AG04449 (cell line): ENCODE data around the gene C8A.

Experiments
- CTCF ChIA-PET: fragments of 350-600 bp; formaldehyde crosslinking; extraction: SDS; loops from one replicate; lab custom pipeline; 2021; ENCODE audit warnings: antibody characterized with exemption; lab: Yijun Ruan, JAX
- POLR2A ChIA-PET: fragments of 400-600, 350-600 bp; formaldehyde crosslinking; extraction: SDS; loops from one replicate; lab custom pipeline; 2020; ENCODE audit warnings: antibody characterized with exemption, inconsistent platforms; lab: Yijun Ruan, JAX
- DNase-seq: peaks from one replicate; pipeline ENCODE4 v3.0.0-alpha.2; 2010; ENCODE audit warnings: low read depth, low spot score
- H3K4me3 ChIP-seq: 2 replicates; pipeline ENCODE4 v1.5.1; 2011; ENCODE audit warnings: low read depth, mild to moderate bottlenecking, control low read depth, low read length
- TF ChIP-seq, protein P1 (sequence below): IDR thresholded peaks from one replicate; pipeline ENCODE4 v1.5.1; 2011; ENCODE audit warnings: mild to moderate bottlenecking, moderate library complexity, low read length, control low read depth, inconsistent platforms; ENCODE audit not compliant: insufficient read depth; ENCODE audit errors: missing control alignments

The C8A gene

DNA sequence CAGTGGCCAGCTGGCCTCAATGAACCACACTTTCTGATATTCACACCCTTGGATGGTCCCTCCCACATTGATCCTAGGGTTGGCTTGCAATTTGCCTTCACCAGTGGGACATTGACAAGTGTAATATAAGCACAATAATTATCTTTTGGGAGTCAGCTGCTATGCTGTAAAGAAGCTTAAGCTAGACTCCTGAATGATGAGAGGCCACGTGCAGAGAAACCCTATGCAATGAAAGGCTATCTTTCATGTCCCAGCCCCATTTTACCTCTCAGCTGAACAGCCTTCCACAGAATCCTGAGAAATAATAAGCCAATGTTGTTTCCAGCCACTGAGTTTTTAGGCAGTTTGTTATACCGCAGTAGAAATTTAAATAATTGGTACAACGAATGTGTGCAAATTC, 11.1 kb upstream of the C8A start:
- DNase-seq: no peak
- CTCF ChIA-PET: interaction anchor here (2.8 kb wide), 1 partner anchor 12 kb away, joined by 17 read pairs; no protein-coding TSS in a partner anchor
- TF ChIP-seq, protein P1, sequence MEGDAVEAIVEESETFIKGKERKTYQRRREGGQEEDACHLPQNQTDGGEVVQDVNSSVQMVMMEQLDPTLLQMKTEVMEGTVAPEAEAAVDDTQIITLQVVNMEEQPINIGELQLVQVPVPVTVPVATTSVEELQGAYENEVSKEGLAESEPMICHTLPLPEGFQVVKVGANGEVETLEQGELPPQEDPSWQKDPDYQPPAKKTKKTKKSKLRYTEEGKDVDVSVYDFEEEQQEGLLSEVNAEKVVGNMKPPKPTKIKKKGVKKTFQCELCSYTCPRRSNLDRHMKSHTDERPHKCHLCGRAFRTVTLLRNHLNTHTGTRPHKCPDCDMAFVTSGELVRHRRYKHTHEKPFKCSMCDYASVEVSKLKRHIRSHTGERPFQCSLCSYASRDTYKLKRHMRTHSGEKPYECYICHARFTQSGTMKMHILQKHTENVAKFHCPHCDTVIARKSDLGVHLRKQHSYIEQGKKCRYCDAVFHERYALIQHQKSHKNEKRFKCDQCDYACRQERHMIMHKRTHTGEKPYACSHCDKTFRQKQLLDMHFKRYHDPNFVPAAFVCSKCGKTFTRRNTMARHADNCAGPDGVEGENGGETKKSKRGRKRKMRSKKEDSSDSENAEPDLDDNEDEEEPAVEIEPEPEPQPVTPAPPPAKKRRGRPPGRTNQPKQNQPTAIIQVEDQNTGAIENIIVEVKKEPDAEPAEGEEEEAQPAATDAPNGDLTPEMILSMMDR: no peak
- no peak overlapping the region for H3K4me3 ChIP-seq
- POLR2A ChIA-PET: no interaction called here

DNA sequence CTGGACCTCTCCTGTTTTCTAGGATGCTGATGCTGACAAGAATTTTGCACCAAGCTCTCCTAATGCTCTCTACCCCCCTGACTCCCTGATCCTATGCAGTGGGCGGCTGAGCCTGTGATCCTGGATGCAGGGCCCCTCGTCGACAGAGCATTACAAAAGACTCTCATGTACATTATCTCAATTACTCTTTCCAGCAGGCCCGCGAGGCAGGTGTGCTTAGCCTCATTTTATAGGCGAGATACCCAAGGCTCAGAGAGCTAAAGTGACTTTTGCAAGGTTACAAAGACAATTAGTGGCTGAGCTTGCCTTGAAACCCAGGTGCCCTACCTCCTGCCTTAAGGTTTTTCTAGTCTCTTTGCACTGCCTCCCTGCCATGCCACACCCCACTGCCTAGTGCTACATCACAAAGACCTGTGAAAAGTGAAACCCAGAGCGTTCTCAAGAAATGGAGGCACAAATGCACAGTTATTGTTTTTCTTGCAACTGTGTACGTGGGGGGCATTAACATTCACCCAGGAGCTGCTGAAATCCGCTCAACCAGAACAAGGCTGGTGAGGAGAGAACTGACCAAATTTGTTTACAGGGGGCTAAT, 10.0 kb upstream of the C8A start:
- TF ChIP-seq, protein P1: no peak
- no peak overlapping the region for H3K4me3 ChIP-seq
- POLR2A ChIA-PET: no interaction called here
- CTCF ChIA-PET: interaction anchor here (2.0 kb wide), 1 partner anchor 12 kb away, joined by 5 read pairs; no protein-coding TSS in a partner anchor
- DNase-seq: no peak

- no peak for DNase-seq
- ChIA-PET POLR2A (no interaction called here), CTCF (interaction anchor here (0.8 to 2.0 kb wide), 2 partner anchors 13 to 14 kb away, joined by 3 to 5 read pairs; no protein-coding TSS in a partner anchor)
- TF ChIP-seq, protein P1: no peak
- H3K4me3 ChIP-seq: no peak overlapping the region
Observed at GRCh38 chr1:56845343-56845742, 9.3 kb upstream of the C8A start.

- ChIA-PET CTCF (interaction anchor here (0.9 kb wide), 1 partner anchor 29 kb away, joined by 3 read pairs; no protein-coding TSS in a partner anchor), POLR2A (no interaction called here)
- no peak overlapping the region for H3K4me3 ChIP-seq
- DNase-seq: no peak
- TF ChIP-seq, protein P1: no peak
Observed at GRCh38 chr1:56849750-56850149, 4.8 kb upstream of the C8A start.

DNA sequence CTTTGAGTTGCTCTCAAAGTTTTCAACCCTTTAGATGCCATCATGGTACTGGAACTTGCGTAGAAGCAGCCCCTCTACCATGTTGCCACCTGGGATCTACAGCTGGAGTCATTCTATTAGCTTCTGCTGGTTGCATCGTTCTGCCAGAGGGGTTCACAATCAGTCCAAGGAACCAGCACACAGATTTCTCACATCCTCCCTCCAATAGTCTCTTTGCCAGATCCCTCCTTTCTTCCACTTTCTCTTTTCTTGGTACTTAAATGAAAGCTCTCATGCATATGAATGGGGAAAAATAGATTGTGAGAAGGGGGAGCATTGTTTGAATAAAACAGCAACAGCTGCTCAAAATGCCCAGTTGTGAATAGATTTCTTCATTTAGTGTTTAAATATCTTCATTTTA, 4.2 kb upstream of the C8A start:
- POLR2A ChIA-PET: no interaction called here
- no peak overlapping the region for H3K4me3 ChIP-seq
- TF ChIP-seq, protein P1: no peak
- CTCF ChIA-PET: interaction anchor here (1.0 kb wide), 1 partner anchor 12 kb away, joined by 3 read pairs; no protein-coding TSS in a partner anchor
- DNase-seq: no peak

- TF ChIP-seq, protein P1: no peak
- H3K4me3 ChIP-seq: no peak overlapping the region
- no peak for DNase-seq
- ChIA-PET POLR2A (no interaction called here), CTCF (interaction anchor here (1.0 kb wide), 1 partner anchor 13 kb away, joined by 3 read pairs; no protein-coding TSS in a partner anchor)
Observed at GRCh38 chr1:56850922-56851321, 3.7 kb upstream of the C8A start.
